Subcutaneous adipose tissue (tissue), 4 donors: ENCODE data around the gene IL10RA. TPM values are rescaled to one million over a fixed set of nuclear protein-coding genes. Genes with fewer than 3 reads are reported as not detected.

Experiments used
- total RNA-seq, 4 donors: library from RNA; depleted of rRNA; stranded (reverse); fragments of >200 nt; gene quantifications; one replicate each; pipeline ENCODE4 v1.1.0, GENCODE V29; 2016
- TF ChIP-seq, protein P1 (sequence below): fragments of 450-650 bp; IDR thresholded peaks from one replicate; pipeline ENCODE4 v1.5.1; 2016; ENCODE audit warnings: low read depth, mild to moderate bottlenecking, control low read depth, antibody characterized with exemption, moderate library complexity

Gene IL10RA
- total RNA-seq, 4 donors from 2014 or later, result 31.3 to 101 (median 48.6) TPM

DNA sequence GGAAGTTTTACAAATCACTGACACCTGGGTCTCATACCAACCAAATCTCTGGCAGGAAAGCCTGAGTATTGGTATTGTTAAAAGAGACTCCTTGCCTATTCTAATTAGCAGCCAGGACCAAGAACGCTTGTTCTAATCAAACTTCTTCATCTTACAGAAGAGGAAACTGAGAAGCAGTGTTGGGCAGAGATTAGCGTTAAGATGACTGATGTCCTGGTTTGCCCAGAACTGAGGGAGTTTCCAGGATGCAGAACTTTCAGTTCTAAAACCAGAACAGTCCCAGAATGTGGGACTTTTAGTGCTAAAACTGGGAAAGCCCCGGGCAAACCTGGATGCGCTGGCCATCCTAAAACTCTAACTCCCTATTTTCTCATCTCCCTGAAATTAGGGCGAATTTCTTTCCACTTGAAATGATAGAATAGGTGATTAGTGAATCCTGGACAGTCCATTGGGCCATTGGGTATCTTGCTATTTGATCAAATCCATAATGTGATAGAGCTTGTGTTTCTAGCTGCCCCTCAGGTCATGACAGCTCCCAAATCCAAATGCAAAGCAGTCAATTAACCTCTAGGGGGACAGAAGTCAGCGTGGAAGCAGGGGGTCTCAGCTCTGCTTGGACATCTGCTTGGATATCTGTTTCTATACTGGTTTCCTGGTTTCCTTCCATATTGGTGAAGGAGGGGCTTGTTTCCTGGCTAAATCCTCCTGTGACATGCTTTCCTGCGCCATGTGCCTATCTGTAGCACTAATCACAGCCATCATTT lies 41.0 kb upstream of the IL10RA start:
- TF ChIP-seq, protein P1, sequence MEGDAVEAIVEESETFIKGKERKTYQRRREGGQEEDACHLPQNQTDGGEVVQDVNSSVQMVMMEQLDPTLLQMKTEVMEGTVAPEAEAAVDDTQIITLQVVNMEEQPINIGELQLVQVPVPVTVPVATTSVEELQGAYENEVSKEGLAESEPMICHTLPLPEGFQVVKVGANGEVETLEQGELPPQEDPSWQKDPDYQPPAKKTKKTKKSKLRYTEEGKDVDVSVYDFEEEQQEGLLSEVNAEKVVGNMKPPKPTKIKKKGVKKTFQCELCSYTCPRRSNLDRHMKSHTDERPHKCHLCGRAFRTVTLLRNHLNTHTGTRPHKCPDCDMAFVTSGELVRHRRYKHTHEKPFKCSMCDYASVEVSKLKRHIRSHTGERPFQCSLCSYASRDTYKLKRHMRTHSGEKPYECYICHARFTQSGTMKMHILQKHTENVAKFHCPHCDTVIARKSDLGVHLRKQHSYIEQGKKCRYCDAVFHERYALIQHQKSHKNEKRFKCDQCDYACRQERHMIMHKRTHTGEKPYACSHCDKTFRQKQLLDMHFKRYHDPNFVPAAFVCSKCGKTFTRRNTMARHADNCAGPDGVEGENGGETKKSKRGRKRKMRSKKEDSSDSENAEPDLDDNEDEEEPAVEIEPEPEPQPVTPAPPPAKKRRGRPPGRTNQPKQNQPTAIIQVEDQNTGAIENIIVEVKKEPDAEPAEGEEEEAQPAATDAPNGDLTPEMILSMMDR, result no peak

DNA sequence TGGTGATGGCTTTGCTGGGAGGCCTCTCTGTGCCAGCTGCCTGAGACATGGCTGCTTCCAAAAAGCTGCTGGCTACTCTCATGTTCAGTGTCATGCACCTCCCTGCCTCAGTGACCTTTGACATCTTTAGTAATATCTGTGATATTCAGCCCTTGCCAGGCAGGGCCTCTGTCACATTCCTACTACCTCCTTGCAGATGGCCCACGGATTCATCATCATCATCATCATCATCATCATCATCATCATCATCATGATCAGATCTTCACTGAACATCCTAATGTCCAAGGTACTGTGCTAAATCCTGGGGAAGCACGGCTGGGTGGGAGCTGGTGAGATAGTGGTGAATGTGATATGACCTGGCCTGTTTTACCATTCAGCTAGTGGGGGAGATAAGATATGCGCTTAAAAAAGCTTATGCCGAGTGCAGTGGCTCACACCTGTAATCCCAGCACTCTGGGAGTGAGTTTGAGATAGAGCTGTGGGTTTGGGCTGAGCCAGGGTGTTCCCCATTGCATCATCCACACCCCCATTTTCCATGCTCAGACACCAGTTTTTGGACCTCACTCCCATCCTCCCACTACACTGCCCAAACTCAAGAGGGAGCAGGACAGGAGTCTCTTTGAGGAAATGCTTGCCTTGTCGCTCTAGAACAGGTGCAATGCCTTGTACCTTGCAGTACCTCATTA lies 39.9 kb upstream of the IL10RA start:
- TF ChIP-seq, protein P1, result no peak

GRCh38 chr11:117946842-117947526 lies 39.2 kb upstream of the IL10RA start:
- TF ChIP-seq, protein P1, result no peak

GRCh38 chr11:117949062-117949461 lies 37.1 kb upstream of the IL10RA start:
- TF ChIP-seq, protein P1, result no peak

GRCh38 chr11:117950301-117950700 lies 35.9 kb upstream of the IL10RA start:
- TF ChIP-seq, protein P1, result no peak

- TF ChIP-seq, protein P1, result no peak
These were observed 34.9 kb upstream of the IL10RA start for GRCh38 chr11:117950993-117951961.
